Measurements from ENCODE around the gene SFXN1.
"Not testable (repeated sequence)": the region's sequence is repeated elsewhere in the genome, so short reads cannot be mapped to it uniquely, and the experiment has no call there.

The SFXN1 gene

GRCh38 chr5:175443514-175444059 lies 34.8 kb upstream of the SFXN1 start:
- H3K18ac ChIP-seq (ENCODE audit: low read depth in 1 of 2, low read length in 2 of 2) = no peak overlapping the region
- no peak overlapping the region for H2BK120ac ChIP-seq (ENCODE audit: low read depth, low read length)
- H3K79me1 ChIP-seq (replicated peaks; ENCODE audit: low read length, poor library complexity, severe bottlenecking) = no peaks in the 10 kb centered on the region
- peaks cover 13% of the 10 kb centered on the region for H3K4me1 ChIP-seq (ENCODE audit: control insufficient read depth, insufficient read depth, low read depth, low read length)
- no peaks in the 10 kb centered on the region for H3K36me3 ChIP-seq (ENCODE audit: control insufficient read depth in 1 of 2, insufficient read depth in 2 of 2, low read depth in 1 of 2, low read length in 2 of 2)
- H3K4ac ChIP-seq (ENCODE audit: low read depth in 1 of 2, low read length in 2 of 2) = no peak overlapping the region
- H3K4me3 ChIP-seq (ENCODE audit: insufficient read depth in 1 of 2, low read depth in 1 of 2, low read length in 2 of 2) = peak overlapping the region in 1 of 2 experiments; percentile 75
- H2BK12ac ChIP-seq (ENCODE audit: low read length in 2 of 2) = no peak overlapping the region
- no peak for DNase-seq
- H4K8ac ChIP-seq (ENCODE audit: low read length) = no peak overlapping the region
- no peak overlapping the region for H3K27ac ChIP-seq (ENCODE audit: low read length, poor library complexity, severe bottlenecking)
- H2AFZ ChIP-seq (ENCODE audit: low read depth, low read length) = no peak overlapping the region
- no peak overlapping the region for H4K91ac ChIP-seq (ENCODE audit: low read length)
- H3K9me3 ChIP-seq (ENCODE audit: control insufficient read depth, low read length) = no peaks in the 10 kb centered on the region
- WGBS = 8% methylated on average over 29 of the region's 29 CpGs
- no peak overlapping the region for H3K9ac ChIP-seq (ENCODE audit: low read length)
- H3K4me2 ChIP-seq (ENCODE audit: low read length, poor library complexity, severe bottlenecking) = no peak overlapping the region
- no peak overlapping the region for H3K14ac ChIP-seq (ENCODE audit: low read length in 2 of 2)
- no peak overlapping the region for H2BK5ac ChIP-seq (ENCODE audit: low read depth, low read length, poor library complexity, severe bottlenecking)
- peaks cover 40 to 63% of the 10 kb centered on the region in 2 experiments for H3K27me3 ChIP-seq (ENCODE audit: control insufficient read depth in 1 of 2, insufficient read depth in 1 of 2, low read length in 2 of 2)
- H2AK5ac ChIP-seq (ENCODE audit: low read length, severe bottlenecking) = no peak overlapping the region
- H3K23ac ChIP-seq (ENCODE audit: low read length in 2 of 2) = no peak overlapping the region
- no peak overlapping the region for H2BK15ac ChIP-seq (ENCODE audit: low read depth, poor library complexity, severe bottlenecking)

DNA sequence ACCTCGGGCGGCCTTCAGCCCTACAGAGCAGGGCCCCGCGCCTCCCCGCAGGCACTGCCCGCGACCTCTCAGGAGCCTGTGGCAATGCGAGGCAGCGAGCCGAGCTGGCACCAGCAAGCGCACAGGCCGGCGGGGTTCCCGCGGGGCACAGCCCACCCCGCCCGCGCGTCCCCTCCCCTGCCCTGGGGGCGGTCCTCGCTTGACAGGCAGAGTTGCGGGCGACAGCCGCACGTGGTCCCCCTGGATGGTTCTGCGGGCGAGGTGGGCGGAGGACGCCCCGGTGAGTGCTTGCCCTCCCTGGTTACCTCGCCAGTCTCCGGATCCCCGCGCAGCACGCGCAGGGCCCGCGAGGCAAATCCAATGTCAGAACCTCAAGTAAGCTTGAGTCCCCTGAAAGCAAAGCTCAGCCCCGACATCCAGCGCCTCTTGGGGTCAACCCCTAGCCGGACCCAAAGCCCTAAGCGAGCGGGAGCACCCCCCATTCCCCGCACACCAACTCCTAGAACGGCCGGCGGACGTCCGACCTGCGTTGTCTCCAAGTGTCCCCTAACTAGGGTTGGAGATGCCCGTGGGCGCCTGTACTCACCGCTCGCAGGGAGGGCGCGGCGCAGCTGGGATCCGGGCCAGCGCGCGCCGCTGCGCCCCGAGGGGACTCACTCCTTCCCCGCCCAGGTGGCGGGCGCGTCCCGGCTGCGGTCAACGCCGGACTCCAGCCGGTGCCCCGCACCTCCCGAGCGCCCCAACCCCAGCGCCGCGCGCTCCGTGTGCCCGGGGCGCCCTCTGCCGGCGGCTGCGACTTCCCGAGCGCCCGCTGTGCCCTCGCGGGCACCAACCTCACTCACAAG lies 34.1 kb upstream of the SFXN1 start, which contains the start of gene DRD1:
DRD1 (minus strand) TSS at position 123 of the 845 bp plus-strand sequence. CDS start 1,083 bp downstream, outside the sequence.
- H3K79me1 ChIP-seq (replicated peaks; ENCODE audit: low read length, poor library complexity, severe bottlenecking) = no peaks in the 10 kb centered on the region
- H3K9ac ChIP-seq (ENCODE audit: low read length) = peak within 1 kb of the TSS; percentile 61
- peak; percentile 12 for DNase-seq
- H3K14ac ChIP-seq (ENCODE audit: low read length in 2 of 2) = no peak within 1 kb of the TSS
- H3K4ac ChIP-seq (ENCODE audit: low read depth in 1 of 2, low read length in 2 of 2) = no peak within 1 kb of the TSS
- peak within 1 kb of the TSS in 1 of 2 experiments; percentile 60 for H3K23ac ChIP-seq (ENCODE audit: low read length in 2 of 2)
- H2BK120ac ChIP-seq (ENCODE audit: low read depth, low read length) = no peak within 1 kb of the TSS
- peak within 1 kb of the TSS; percentile 56 for H2AFZ ChIP-seq (ENCODE audit: low read depth, low read length)
- no peak within 1 kb of the TSS for H4K8ac ChIP-seq (ENCODE audit: low read length)
- H2AK5ac ChIP-seq (ENCODE audit: low read length, severe bottlenecking) = no peak within 1 kb of the TSS
- peak within 1 kb of the TSS; percentile 66 for H3K4me2 ChIP-seq (ENCODE audit: low read length, poor library complexity, severe bottlenecking)
- H2BK5ac ChIP-seq (ENCODE audit: low read depth, low read length, poor library complexity, severe bottlenecking) = no peak within 1 kb of the TSS
- H3K4me1 ChIP-seq (ENCODE audit: control insufficient read depth, insufficient read depth, low read depth, low read length) = peaks cover 13% of the 10 kb centered on the region
- no peaks in the 10 kb centered on the region for H3K9me3 ChIP-seq (ENCODE audit: control insufficient read depth, low read length)
- no peak within 1 kb of the TSS for H4K91ac ChIP-seq (ENCODE audit: low read length)
- no peaks in the 10 kb centered on the region for H3K36me3 ChIP-seq (ENCODE audit: control insufficient read depth in 1 of 2, insufficient read depth in 2 of 2, low read depth in 1 of 2, low read length in 2 of 2)
- WGBS = 2% methylated on average over 84 of the region's 91 CpGs
- no peak within 1 kb of the TSS for H2BK15ac ChIP-seq (ENCODE audit: low read depth, poor library complexity, severe bottlenecking)
- peak within 1 kb of the TSS; percentile 38 to 75 for H3K4me3 ChIP-seq (ENCODE audit: insufficient read depth in 1 of 2, low read depth in 1 of 2, low read length in 2 of 2)
- no peak within 1 kb of the TSS for H3K18ac ChIP-seq (ENCODE audit: low read depth in 1 of 2, low read length in 2 of 2)
- peaks cover 40 to 67% of the 10 kb centered on the region in 2 experiments for H3K27me3 ChIP-seq (ENCODE audit: control insufficient read depth in 1 of 2, insufficient read depth in 1 of 2, low read length in 2 of 2)
- no peak within 1 kb of the TSS for H3K27ac ChIP-seq (ENCODE audit: low read length, poor library complexity, severe bottlenecking)
- no peak within 1 kb of the TSS for H2BK12ac ChIP-seq (ENCODE audit: low read length in 2 of 2)

DNA sequence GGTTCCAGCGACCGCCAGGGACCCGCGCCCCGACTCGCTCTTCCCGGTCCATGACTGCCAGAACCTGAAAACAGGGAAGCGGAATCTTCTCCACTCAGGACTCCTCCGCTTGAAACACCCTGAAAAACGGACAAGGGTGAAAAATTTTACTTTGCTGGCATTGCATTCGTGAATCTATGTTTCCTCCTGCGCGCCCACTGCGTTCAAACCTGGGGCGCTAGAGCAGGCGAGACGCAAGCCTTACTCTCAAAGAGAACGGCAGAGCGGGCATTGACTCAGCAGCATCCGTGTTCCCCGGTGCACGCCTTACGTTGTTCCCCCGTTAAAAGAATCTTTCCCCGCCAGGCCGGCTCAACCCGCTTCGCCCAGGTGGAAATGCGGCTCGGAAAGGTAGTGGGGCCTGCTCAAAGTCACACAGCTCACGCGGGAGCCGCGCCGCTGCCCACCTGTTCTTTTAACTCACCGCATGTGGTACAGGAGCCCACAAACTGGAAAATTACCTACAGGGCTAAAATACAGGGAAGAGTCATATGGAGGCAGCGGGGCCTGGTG lies 33.4 kb upstream of the SFXN1 start:
- no peak overlapping the region for H2BK5ac ChIP-seq (ENCODE audit: low read depth, low read length, poor library complexity, severe bottlenecking)
- no peaks in the 10 kb centered on the region for H3K79me1 ChIP-seq (replicated peaks; ENCODE audit: low read length, poor library complexity, severe bottlenecking)
- no peak overlapping the region for H2BK120ac ChIP-seq (ENCODE audit: low read depth, low read length)
- peak overlapping the region; percentile 66 for H3K4me2 ChIP-seq (ENCODE audit: low read length, poor library complexity, severe bottlenecking)
- no peak overlapping the region for H2AK5ac ChIP-seq (ENCODE audit: low read length, severe bottlenecking)
- 53% methylated on average over 37 of the region's 37 CpGs for WGBS
- no peak overlapping the region for H3K27ac ChIP-seq (ENCODE audit: low read length, poor library complexity, severe bottlenecking)
- H3K9me3 ChIP-seq (ENCODE audit: control insufficient read depth, low read length) = no peaks in the 10 kb centered on the region
- peaks cover 13% of the 10 kb centered on the region for H3K4me1 ChIP-seq (ENCODE audit: control insufficient read depth, insufficient read depth, low read depth, low read length)
- H3K14ac ChIP-seq (ENCODE audit: low read length in 2 of 2) = no peak overlapping the region
- no peak overlapping the region for H3K23ac ChIP-seq (ENCODE audit: low read length in 2 of 2)
- no peak overlapping the region for H2BK15ac ChIP-seq (ENCODE audit: low read depth, poor library complexity, severe bottlenecking)
- H3K36me3 ChIP-seq (ENCODE audit: control insufficient read depth in 1 of 2, insufficient read depth in 2 of 2, low read depth in 1 of 2, low read length in 2 of 2) = no peaks in the 10 kb centered on the region
- peaks cover 40 to 67% of the 10 kb centered on the region in 2 experiments for H3K27me3 ChIP-seq (ENCODE audit: control insufficient read depth in 1 of 2, insufficient read depth in 1 of 2, low read length in 2 of 2)
- no peak overlapping the region for H2BK12ac ChIP-seq (ENCODE audit: low read length in 2 of 2)
- peak overlapping the region in 1 of 2 experiments; percentile 75 for H3K4me3 ChIP-seq (ENCODE audit: insufficient read depth in 1 of 2, low read depth in 1 of 2, low read length in 2 of 2)
- no peak for DNase-seq
- H3K18ac ChIP-seq (ENCODE audit: low read depth in 1 of 2, low read length in 2 of 2) = no peak overlapping the region
- no peak overlapping the region for H3K4ac ChIP-seq (ENCODE audit: low read depth in 1 of 2, low read length in 2 of 2)
- H4K91ac ChIP-seq (ENCODE audit: low read length) = no peak overlapping the region
- no peak overlapping the region for H2AFZ ChIP-seq (ENCODE audit: low read depth, low read length)
- peak overlapping the region; percentile 61 for H3K9ac ChIP-seq (ENCODE audit: low read length)
- no peak overlapping the region for H4K8ac ChIP-seq (ENCODE audit: low read length)

DNA sequence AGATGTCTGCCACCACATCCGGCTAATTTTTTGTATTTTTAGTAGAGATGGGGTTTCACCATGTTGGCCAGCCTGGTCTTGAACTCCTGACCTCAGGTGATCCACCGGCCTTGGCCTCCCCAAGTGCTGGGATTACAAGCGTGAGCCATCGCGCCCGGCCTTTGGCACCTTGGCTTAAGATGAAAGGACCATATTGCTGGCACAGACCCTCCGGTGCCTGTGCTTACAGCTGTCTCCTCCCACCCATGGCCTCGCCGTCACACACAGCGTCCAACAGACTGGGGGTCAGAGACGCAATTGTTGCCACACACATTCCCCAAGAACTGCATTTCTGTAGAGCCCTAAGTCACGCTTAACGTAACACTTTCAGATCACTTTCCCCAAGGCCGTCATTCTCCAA lies 32.0 kb upstream of the SFXN1 start:
- not testable (repeated sequence) for H3K9me3 ChIP-seq (ENCODE audit: control insufficient read depth, low read length); H3K23ac ChIP-seq (ENCODE audit: low read length in 2 of 2); H3K4me3 ChIP-seq (ENCODE audit: insufficient read depth in 1 of 2, low read depth in 1 of 2, low read length in 2 of 2); H2BK120ac ChIP-seq (ENCODE audit: low read depth, low read length); H2BK5ac ChIP-seq (ENCODE audit: low read depth, low read length, poor library complexity, severe bottlenecking); H2BK15ac ChIP-seq (ENCODE audit: low read depth, poor library complexity, severe bottlenecking); H2AFZ ChIP-seq (ENCODE audit: low read depth, low read length); DNase-seq; H3K9ac ChIP-seq (ENCODE audit: low read length); H3K18ac ChIP-seq (ENCODE audit: low read depth in 1 of 2, low read length in 2 of 2); H3K36me3 ChIP-seq (ENCODE audit: control insufficient read depth in 1 of 2, insufficient read depth in 2 of 2, low read depth in 1 of 2, low read length in 2 of 2); H2BK12ac ChIP-seq (ENCODE audit: low read length in 2 of 2); H4K91ac ChIP-seq (ENCODE audit: low read length); H3K4me2 ChIP-seq (ENCODE audit: low read length, poor library complexity, severe bottlenecking); H2AK5ac ChIP-seq (ENCODE audit: low read length, severe bottlenecking); H3K79me1 ChIP-seq (replicated peaks; ENCODE audit: low read length, poor library complexity, severe bottlenecking); H3K27ac ChIP-seq (ENCODE audit: low read length, poor library complexity, severe bottlenecking); H3K14ac ChIP-seq (ENCODE audit: low read length in 2 of 2); H3K4ac ChIP-seq (ENCODE audit: low read depth in 1 of 2, low read length in 2 of 2)
- Histone ChIP-seq H3K27me3 (ENCODE audit: control insufficient read depth in 1 of 2, insufficient read depth in 1 of 2, low read length in 2 of 2) (peaks cover 44 to 74% of the 10 kb centered on the region in 2 experiments), H3K4me1 (ENCODE audit: control insufficient read depth, insufficient read depth, low read depth, low read length) (peaks cover 13% of the 10 kb centered on the region), H4K8ac (ENCODE audit: low read length) (peak overlapping the region; percentile 9)
- WGBS = 93% methylated on average over 14 of the region's 14 CpGs

Measured in mesenchymal stem cell (in vitro differentiated cells and primary cell).